Stimulated activated CD8-positive, alpha-beta memory T cell treated with anti-CD3 and anti-CD28 coated beads, Interleukin-12 subunit alpha, Interleukin-12 subunit beta, amount 100 ng/mL, for 24 hours (primary cell): ENCODE data around the gene ORAI3.
A peak's percentile ranks its signal among the peaks of the same experiment; 100 is the strongest.

Experiments used
- DNase-seq: peaks from one replicate; pipeline ENCODE4 v3.0.0-alpha.2; 2020; ENCODE audit errors: extremely low read depth

ORAI3 gene

GRCh38 chr16:30992276-30992780 is 43.5 kb downstream of the ORAI3 start:
- DNase-seq = no peak

GRCh38 chr16:30992931-30993816 is 44.3 kb downstream of the ORAI3 start:
- DNase-seq = no peak

- DNase-seq = no peak
Observed at GRCh38 chr16:30995927-30996323, 47.1 kb downstream of the ORAI3 start.

DNA sequence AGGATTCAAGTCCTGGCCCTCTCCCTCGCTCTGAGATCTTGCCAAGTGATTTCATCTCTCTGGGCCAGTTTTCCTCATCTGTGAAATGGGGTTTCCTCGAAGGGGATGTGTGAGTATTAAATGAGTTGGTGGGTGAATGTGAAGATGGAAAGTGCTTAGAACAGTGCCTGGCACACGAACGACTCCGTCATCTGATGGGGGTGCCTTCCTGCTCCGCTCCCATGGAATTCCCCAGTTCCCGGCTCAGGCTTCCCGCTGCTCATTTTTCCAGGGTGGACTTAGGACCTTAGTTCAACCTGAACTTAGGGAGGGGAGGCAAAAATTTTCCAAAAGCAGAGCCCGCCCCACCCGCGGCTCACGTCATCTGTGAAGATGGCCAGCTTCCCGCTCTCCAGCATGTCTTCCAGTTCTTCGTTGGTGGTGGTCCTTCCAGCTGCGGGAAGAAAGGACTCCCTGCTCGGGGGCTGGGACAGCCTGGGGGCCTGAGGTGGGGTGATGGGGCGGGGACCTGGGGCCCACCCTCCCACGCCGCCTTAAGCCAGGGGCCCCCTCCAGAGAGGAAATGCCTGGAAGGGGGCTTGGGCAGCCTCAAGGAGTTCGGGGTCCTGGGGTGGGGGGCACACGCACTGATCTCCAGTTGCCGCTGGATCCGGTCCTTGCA is 47.6 kb downstream of the ORAI3 start:
- no peak for DNase-seq

DNA sequence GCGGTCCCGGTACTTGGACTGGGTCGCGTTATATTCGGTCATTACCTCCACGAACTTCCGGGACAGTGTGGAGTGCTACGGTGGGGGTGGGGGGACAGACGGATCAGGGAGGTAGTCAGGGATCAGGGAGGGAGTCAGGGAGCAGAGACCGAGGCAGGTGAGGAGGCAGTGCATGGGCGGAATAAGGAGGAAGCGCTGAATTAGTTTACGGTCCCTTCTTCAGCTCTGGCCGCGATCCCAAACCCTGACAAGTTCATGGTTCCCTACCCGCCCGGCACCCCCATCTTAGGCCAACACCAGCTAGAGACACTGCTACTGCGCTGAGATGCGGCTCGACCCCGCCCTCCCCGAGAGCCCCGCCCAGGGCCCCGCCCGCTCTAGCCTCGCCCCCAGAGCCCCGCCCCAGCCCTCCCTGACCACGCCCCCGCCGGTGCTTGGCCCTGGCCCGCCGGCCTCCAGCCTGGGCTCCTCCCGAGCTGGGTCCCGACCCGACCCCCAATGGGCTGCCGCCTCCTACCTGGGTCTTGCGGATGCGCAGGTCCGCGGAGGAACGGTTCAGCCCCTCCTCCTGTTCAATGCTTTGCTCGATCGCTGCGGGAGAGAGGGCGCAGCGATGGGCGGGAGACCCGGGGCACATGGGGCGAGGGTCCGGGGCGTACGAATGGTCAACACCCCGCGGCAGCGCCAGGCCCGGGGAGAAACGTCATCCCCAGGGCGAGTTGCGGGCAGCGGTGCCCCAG is 48.3 kb downstream of the ORAI3 start:
- DNase-seq = peak; percentile 53

DNA sequence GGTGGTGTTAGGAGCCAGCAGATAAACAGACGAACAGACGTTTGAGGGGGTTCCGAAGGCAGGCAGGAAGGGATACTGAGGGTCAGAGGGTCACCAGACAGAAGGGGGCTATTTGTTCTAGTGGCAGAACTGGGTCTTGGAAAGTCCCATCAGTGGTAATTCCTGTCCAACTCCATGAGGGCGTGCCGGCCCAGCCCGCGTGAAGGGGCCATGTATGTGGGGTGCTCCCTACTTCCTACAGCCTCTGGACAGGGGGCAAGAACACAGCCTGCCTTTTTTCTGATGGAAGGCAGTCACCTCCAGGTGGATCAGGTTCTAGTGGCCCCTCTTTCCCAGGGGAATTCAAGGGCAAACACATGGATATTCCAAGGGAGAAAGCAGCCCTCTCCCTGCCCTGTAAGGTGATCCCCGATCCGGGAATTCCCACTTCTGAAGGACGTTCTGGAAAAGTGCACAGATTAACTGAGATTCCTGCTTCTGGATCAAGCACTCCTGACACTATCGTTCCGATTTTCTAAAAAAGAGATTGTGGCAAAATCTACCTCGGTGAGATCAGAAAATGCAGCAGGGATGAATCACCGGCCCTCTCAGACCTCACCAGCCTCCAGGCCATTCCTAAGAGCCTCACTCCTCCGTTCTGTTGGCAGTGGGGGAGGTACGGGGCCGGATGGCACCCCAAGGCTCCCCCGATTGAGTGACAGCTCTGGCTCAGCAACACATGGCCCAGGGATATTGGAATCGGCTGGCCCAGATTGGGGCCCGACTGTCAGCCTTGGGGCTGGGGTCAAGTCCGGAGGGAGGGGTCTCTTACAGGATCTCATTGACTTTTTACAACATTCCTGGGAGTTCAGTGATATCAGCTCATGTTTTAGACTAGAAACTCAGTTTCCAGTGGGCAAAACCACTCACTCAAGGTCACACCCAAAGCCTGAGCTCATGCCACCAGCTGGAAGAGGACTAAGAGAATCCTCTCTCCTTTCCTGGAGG is 49.1 kb downstream of the ORAI3 start:
- DNase-seq = no peak

GRCh38 chr16:30998852-30999761 is 50.2 kb downstream of the ORAI3 start:
- no peak for DNase-seq

GRCh38 chr16:31000671-31001382 is 52.0 kb downstream of the ORAI3 start:
- DNase-seq = no peak

GRCh38 chr16:31001507-31002249 is 52.8 kb downstream of the ORAI3 start:
- no peak for DNase-seq

GRCh38 chr16:31002250-31002700 is 53.4 kb downstream of the ORAI3 start:
- DNase-seq = no peak

DNA sequence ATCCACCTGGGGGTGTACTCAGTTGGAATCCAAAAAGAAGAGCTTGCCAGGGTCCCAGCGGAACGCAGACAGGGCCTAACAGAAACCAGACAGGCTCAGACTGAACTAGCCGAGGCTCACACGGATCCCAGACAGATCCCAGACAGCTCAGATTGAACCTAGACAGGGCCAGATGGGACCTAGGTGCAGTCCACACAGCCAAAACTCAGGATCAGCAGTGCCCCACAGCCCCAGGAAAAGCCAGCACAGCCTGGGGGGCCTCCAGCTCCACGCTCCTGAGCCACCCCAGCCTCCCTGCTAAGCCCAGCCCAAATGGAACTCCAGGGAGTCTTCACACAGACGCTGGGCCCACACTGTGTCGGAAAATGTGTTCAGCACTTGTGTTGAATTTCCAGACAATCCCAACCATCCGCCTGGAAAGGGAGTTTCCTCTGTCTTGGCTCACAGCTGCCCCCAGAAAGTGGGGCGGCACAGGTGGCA is 54.0 kb downstream of the ORAI3 start:
- no peak for DNase-seq

DNA sequence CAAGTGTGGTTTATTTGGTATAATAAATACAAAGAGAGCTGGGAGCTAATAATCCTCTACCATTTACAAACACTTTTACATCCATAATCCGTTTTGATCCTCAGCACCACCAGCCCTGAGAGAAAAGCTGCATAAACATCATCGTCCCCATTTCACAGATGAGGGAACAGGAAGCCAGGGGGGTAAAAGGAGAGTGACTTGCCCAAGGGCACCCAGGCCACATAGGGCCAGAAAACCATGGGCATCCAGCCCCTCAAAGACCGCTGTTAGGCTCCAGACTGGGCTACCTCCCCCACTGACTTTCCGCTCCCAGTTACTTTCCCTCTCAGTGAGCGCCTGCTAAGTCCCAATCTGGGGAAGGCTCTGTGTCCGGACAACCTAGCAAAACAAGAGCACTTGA is 54.9 kb downstream of the ORAI3 start:
- no peak for DNase-seq
